Measurements from ENCODE around the gene EYS. TPM values are rescaled to one million over a fixed set of nuclear protein-coding genes. Genes with fewer than 3 reads are reported as not detected.

EYS gene
- total RNA-seq, 1 donor from 2014 or later: not detected

GRCh38 chr6:64737418-64737817 lies 969.6 kb downstream of the EYS start:
- H3K9me3 ChIP-seq: no peaks in the 10 kb centered on the region
- no peak overlapping the region for H3K27ac ChIP-seq
- TF ChIP-seq CTCF (IDR thresholded peaks at IDR 0.05): no peak
- intact Hi-C loops (cut with DNase I): no loop called here
- H3K4me1 ChIP-seq: no peaks in the 10 kb centered on the region
- H3K4me3 ChIP-seq: no peak overlapping the region
- no peaks in the 10 kb centered on the region for H3K36me3 ChIP-seq
- H3K27me3 ChIP-seq: no peaks in the 10 kb centered on the region
- DNase-seq (ENCODE audit: low spot score in 2 of 2): no peak

- H3K4me3 ChIP-seq: no peak overlapping the region
- H3K27ac ChIP-seq: no peak overlapping the region
- DNase-seq (ENCODE audit: low spot score in 2 of 2): no peak
- no peaks in the 10 kb centered on the region for H3K36me3 ChIP-seq
- no peaks in the 10 kb centered on the region for H3K27me3 ChIP-seq
- H3K4me1 ChIP-seq: no peaks in the 10 kb centered on the region
- no peak for TF ChIP-seq CTCF (IDR thresholded peaks at IDR 0.05)
- H3K9me3 ChIP-seq: no peaks in the 10 kb centered on the region
- intact Hi-C loops (cut with DNase I): no loop called here
Observed at GRCh38 chr6:64736421-64736950, 970.5 kb downstream of the EYS start.

GRCh38 chr6:64733433-64733832 lies 973.6 kb downstream of the EYS start:
- Histone ChIP-seq H3K36me3 (no peaks in the 10 kb centered on the region), H3K4me3 (no peak overlapping the region), H3K4me1 (no peaks in the 10 kb centered on the region), H3K9me3 (no peaks in the 10 kb centered on the region), H3K27me3 (no peaks in the 10 kb centered on the region), H3K27ac (no peak overlapping the region)
- no peak for DNase-seq (ENCODE audit: low spot score in 2 of 2)
- intact Hi-C loops (cut with DNase I): no loop called here
- TF ChIP-seq CTCF (IDR thresholded peaks at IDR 0.05): no peak

GRCh38 chr6:64732888-64733287 lies 974.1 kb downstream of the EYS start:
- no peak overlapping the region for H3K4me3 ChIP-seq
- no peak overlapping the region for H3K27ac ChIP-seq
- intact Hi-C loops (cut with DNase I): no loop called here
- no peaks in the 10 kb centered on the region for H3K27me3 ChIP-seq
- no peaks in the 10 kb centered on the region for H3K9me3 ChIP-seq
- no peaks in the 10 kb centered on the region for H3K36me3 ChIP-seq
- DNase-seq (ENCODE audit: low spot score in 2 of 2): no peak
- H3K4me1 ChIP-seq: no peaks in the 10 kb centered on the region
- TF ChIP-seq CTCF (IDR thresholded peaks at IDR 0.05): no peak

GRCh38 chr6:64729522-64729921 lies 977.5 kb downstream of the EYS start:
- Histone ChIP-seq H3K27me3 (no peaks in the 10 kb centered on the region), H3K36me3 (no peaks in the 10 kb centered on the region), H3K9me3 (no peaks in the 10 kb centered on the region), H3K4me3 (no peak overlapping the region), H3K27ac (no peak overlapping the region), H3K4me1 (no peaks in the 10 kb centered on the region)
- TF ChIP-seq CTCF (IDR thresholded peaks at IDR 0.05): no peak
- DNase-seq (ENCODE audit: low spot score in 2 of 2): no peak
- intact Hi-C loops (cut with DNase I): no loop called here

GRCh38 chr6:64727075-64727474 lies 980.0 kb downstream of the EYS start:
- no peak for TF ChIP-seq CTCF (IDR thresholded peaks at IDR 0.05)
- H3K4me3 ChIP-seq: no peak overlapping the region
- intact Hi-C loops (cut with DNase I): no loop called here
- no peaks in the 10 kb centered on the region for H3K27me3 ChIP-seq
- no peaks in the 10 kb centered on the region for H3K9me3 ChIP-seq
- no peak overlapping the region for H3K27ac ChIP-seq
- no peaks in the 10 kb centered on the region for H3K36me3 ChIP-seq
- no peaks in the 10 kb centered on the region for H3K4me1 ChIP-seq
- no peak for DNase-seq (ENCODE audit: low spot score in 2 of 2)

Measured in ascending aorta (tissue), 2 donors.